ENCODE results near the gene NR2F1. TPM values are rescaled to one million over a fixed set of nuclear protein-coding genes. Genes with fewer than 3 reads are reported as not detected.

The NR2F1 gene
- polyA plus RNA-seq, 1 donor from 2014 or later = 2.1 TPM

DNA sequence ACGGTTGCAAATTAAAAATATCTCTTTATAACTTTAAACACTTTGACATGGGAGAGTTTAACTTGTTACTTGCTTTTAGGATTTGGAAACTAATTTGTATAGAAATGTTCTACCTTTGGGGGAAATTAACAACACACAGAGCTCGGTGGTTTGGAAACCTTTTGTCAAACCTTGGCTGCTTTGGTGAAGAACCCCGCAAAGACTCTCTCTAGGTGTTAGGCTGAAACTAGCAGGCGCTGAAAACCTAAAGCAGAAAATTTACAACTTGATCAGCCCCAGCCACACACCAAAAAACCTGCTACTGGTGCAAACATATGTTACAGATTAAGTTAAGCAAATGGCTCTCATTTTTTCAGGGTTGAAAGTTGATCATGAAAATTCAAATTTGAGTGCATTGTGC is 25.8 kb downstream of the NR2F1 start:
- no peak overlapping the region for H2AFZ ChIP-seq (ENCODE audit: low read depth, low read length)
- no peak overlapping the region for H3K27ac ChIP-seq (ENCODE audit: low read length)
- H3K27me3 ChIP-seq (ENCODE audit: insufficient read depth, low read depth, low read length) = peaks cover 99% of the 10 kb centered on the region
- no peak overlapping the region for H3K4me3 ChIP-seq (ENCODE audit: low read length)
- H3K36me3 ChIP-seq (ENCODE audit: insufficient read depth, low read length) = no peaks in the 10 kb centered on the region
- TF ChIP-seq TAF1 (IDR thresholded peaks at IDR 0.05; ENCODE audit: low read depth) = no peak
- TF ChIP-seq, protein P1, sequence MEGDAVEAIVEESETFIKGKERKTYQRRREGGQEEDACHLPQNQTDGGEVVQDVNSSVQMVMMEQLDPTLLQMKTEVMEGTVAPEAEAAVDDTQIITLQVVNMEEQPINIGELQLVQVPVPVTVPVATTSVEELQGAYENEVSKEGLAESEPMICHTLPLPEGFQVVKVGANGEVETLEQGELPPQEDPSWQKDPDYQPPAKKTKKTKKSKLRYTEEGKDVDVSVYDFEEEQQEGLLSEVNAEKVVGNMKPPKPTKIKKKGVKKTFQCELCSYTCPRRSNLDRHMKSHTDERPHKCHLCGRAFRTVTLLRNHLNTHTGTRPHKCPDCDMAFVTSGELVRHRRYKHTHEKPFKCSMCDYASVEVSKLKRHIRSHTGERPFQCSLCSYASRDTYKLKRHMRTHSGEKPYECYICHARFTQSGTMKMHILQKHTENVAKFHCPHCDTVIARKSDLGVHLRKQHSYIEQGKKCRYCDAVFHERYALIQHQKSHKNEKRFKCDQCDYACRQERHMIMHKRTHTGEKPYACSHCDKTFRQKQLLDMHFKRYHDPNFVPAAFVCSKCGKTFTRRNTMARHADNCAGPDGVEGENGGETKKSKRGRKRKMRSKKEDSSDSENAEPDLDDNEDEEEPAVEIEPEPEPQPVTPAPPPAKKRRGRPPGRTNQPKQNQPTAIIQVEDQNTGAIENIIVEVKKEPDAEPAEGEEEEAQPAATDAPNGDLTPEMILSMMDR (IDR thresholded peaks at IDR 0.05; ENCODE audit: poor library complexity, severe bottlenecking) = no peak
- TF ChIP-seq POLR2AphosphoS5 (IDR thresholded peaks at IDR 0.05) = no peak
- no peak for TF ChIP-seq MXI1 (conservative IDR thresholded peaks at IDR 0.05; ENCODE audit: poor library complexity, severe bottlenecking)
- no peak for TF ChIP-seq SMC3 (conservative IDR thresholded peaks at IDR 0.05; ENCODE audit: poor library complexity)
- no peak for TF ChIP-seq EP300 (conservative IDR thresholded peaks at IDR 0.05; ENCODE audit: poor library complexity, severe bottlenecking)
- no peak for TF ChIP-seq RAD21 (conservative IDR thresholded peaks at IDR 0.05)
- no peak for TF ChIP-seq EZH2 (IDR thresholded peaks at IDR 0.05; ENCODE audit: borderline replicate concordance, insufficient read depth, low read length, poor library complexity, severe bottlenecking)
- TF ChIP-seq REST (IDR thresholded peaks at IDR 0.05; ENCODE audit: borderline replicate concordance) = no peak
- no peak overlapping the region for H3K4me2 ChIP-seq (ENCODE audit: low read length)
- no peaks in the 10 kb centered on the region for H3K79me2 ChIP-seq (replicated peaks; ENCODE audit: insufficient read depth, low read length)
- H4K20me1 ChIP-seq (ENCODE audit: insufficient read depth) = no peaks in the 10 kb centered on the region
- no peak overlapping the region for H3K9ac ChIP-seq (ENCODE audit: low read length)
- no peaks in the 10 kb centered on the region for H3K9me2 ChIP-seq (ENCODE audit: insufficient read depth, low read length)
- H3F3A ChIP-seq (ENCODE audit: insufficient read depth, low read length, poor library complexity, severe bottlenecking) = no peaks in the 10 kb centered on the region
- no peaks in the 10 kb centered on the region for H3K9me3 ChIP-seq (ENCODE audit: low read length)

DNA sequence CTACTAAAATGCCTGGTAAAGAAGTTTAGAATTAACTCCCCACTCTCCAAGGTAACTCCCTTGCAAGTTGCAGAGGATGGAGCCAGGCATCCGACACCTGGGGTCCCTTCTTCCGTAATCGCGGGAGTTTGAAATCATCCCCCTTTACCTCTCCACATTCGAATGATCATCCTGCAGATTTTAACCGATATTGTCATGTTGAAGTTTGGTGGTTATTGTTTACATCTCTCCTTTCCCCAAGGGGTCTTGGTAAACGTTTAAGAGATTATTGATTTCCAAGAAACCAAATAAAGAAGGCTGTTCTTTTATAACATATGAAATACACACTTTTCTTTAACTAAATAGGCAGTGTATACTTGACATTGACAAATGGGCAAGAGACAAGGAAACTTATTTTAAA is 26.7 kb downstream of the NR2F1 start:
- no peaks in the 10 kb centered on the region for H3K9me3 ChIP-seq (ENCODE audit: low read length)
- no peaks in the 10 kb centered on the region for H3K9me2 ChIP-seq (ENCODE audit: insufficient read depth, low read length)
- H2AFZ ChIP-seq (ENCODE audit: low read depth, low read length) = no peak overlapping the region
- no peak overlapping the region for H3K4me3 ChIP-seq (ENCODE audit: low read length)
- no peak overlapping the region for H3K4me2 ChIP-seq (ENCODE audit: low read length)
- TF ChIP-seq EP300 (conservative IDR thresholded peaks at IDR 0.05; ENCODE audit: poor library complexity, severe bottlenecking) = no peak
- TF ChIP-seq POLR2AphosphoS5 (IDR thresholded peaks at IDR 0.05) = no peak
- TF ChIP-seq SMC3 (conservative IDR thresholded peaks at IDR 0.05; ENCODE audit: poor library complexity) = no peak
- TF ChIP-seq MXI1 (conservative IDR thresholded peaks at IDR 0.05; ENCODE audit: poor library complexity, severe bottlenecking) = no peak
- TF ChIP-seq, protein P1 (IDR thresholded peaks at IDR 0.05; ENCODE audit: poor library complexity, severe bottlenecking) = no peak
- TF ChIP-seq REST (IDR thresholded peaks at IDR 0.05; ENCODE audit: borderline replicate concordance) = no peak
- TF ChIP-seq EZH2 (IDR thresholded peaks at IDR 0.05; ENCODE audit: borderline replicate concordance, insufficient read depth, low read length, poor library complexity, severe bottlenecking) = no peak
- TF ChIP-seq TAF1 (IDR thresholded peaks at IDR 0.05; ENCODE audit: low read depth) = no peak
- TF ChIP-seq RAD21 (conservative IDR thresholded peaks at IDR 0.05) = no peak
- peaks cover 99% of the 10 kb centered on the region for H3K27me3 ChIP-seq (ENCODE audit: insufficient read depth, low read depth, low read length)
- no peaks in the 10 kb centered on the region for H3K79me2 ChIP-seq (replicated peaks; ENCODE audit: insufficient read depth, low read length)
- H4K20me1 ChIP-seq (ENCODE audit: insufficient read depth) = no peaks in the 10 kb centered on the region
- no peaks in the 10 kb centered on the region for H3K36me3 ChIP-seq (ENCODE audit: insufficient read depth, low read length)
- no peaks in the 10 kb centered on the region for H3F3A ChIP-seq (ENCODE audit: insufficient read depth, low read length, poor library complexity, severe bottlenecking)
- no peak overlapping the region for H3K9ac ChIP-seq (ENCODE audit: low read length)
- H3K27ac ChIP-seq (ENCODE audit: low read length) = no peak overlapping the region
